Urinary bladder (tissue), 4 donors: Measurements from ENCODE around the gene MAP4. TPM values are rescaled to one million over a fixed set of nuclear protein-coding genes. Genes with fewer than 3 reads are reported as not detected.

ENCODE experiments used
- DNase-seq: peaks from one replicate; pipeline ENCODE4 v3.0.0-alpha.2; 2015; ENCODE audit errors: extremely low spot score
- H3K27ac ChIP-seq: one replicate; pipeline ENCODE4 v1.5.1; 2013; ENCODE audit warnings: low read depth, mild to moderate bottlenecking, moderate library complexity
- H3K36me3 ChIP-seq: one replicate; pipeline ENCODE4 v1.6.1; 2013; ENCODE audit warnings: mild to moderate bottlenecking, moderate library complexity; ENCODE audit not compliant: insufficient read depth
- H3K4me1 ChIP-seq: one replicate; pipeline ENCODE4 v1.6.1; 2013; ENCODE audit warnings: mild to moderate bottlenecking, moderate library complexity; ENCODE audit not compliant: insufficient read depth
- H3K4me3 ChIP-seq: one replicate; pipeline ENCODE4 v1.5.1; 2013; ENCODE audit warnings: low read depth, low read length
- WGBS: extraction: QIAGEN DNeasy Blood & Tissue Kit; methylation state at CpG from one replicate; pipeline ENCODE4 v1.1.7; 2013; 5-methylcytosine and 5-hydroxymethylcytosine counted together
- polyA plus RNA-seq: library from polyadenylated mRNA; stranded (reverse); fragments of 200-250 nt; gene quantifications from one replicate; pipeline ENCODE4 v1.2.3, GENCODE V29; 2013
- total RNA-seq: library from RNA; depleted of rRNA; stranded (reverse); fragments of >200 nt; gene quantifications from one replicate; pipeline ENCODE4 v1.2.3, GENCODE V29; 2014
- donor health status: healthy with polysubstance abuse.
- donor health status: healthy.

The MAP4 gene
- total and polyA plus RNA-seq, 2 donors = 120 to 186 TPM

DNA sequence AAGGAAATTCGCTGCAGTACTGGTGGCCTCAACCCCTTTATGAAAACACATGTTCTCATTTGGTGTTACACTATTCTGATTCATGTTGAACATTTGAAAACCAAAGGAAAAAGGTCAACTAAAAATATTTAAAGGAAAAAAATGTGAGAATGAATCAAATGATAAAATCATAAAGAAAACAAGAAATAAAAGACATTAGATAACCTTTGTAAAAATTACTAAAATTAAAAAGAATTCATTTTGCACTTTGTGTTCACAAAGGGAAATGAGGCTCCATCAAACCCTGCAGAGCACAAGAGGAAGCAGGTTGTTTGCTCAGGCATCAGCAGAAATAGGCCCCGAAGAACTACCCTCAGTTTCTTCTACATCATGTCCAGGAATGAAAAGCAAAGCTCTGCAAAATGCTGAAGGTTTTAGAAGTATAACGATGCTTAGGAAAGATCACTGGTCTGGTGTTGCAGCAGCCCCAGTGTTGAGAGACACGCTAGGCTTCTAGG, 41.2 kb downstream of the MAP4 start:
- no peaks in the 10 kb centered on the region for H3K36me3 ChIP-seq
- H3K27ac ChIP-seq = no peak overlapping the region
- DNase-seq = no peak
- WGBS = 84% methylated on average over 4 of the region's 4 CpGs
- H3K4me1 ChIP-seq = no peaks in the 10 kb centered on the region
- no peak overlapping the region for H3K4me3 ChIP-seq

DNA sequence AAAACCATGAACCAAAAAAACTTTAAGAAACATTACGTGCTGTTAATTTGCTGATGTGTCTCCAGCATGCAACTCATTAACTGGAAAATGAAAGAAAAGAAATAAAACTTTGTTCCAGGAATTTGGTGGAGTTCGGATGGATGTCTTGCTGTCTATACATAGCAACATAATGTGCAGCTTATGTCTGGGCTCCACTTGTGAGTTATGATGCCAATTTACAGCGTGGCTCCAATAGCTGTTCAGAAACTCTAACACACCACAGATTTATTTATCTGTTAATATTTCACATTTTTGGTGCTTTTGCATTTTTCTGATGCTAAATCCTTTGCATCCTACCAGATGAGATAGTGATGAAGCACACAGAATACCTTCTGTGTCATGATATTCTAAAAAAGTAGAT, 45.1 kb downstream of the MAP4 start:
- H3K4me1 ChIP-seq = no peaks in the 10 kb centered on the region
- DNase-seq = no peak
- no peak overlapping the region for H3K27ac ChIP-seq
- H3K36me3 ChIP-seq = no peaks in the 10 kb centered on the region
- WGBS = 74% methylated on average over 3 of the region's 3 CpGs
- H3K4me3 ChIP-seq = no peak overlapping the region

DNA sequence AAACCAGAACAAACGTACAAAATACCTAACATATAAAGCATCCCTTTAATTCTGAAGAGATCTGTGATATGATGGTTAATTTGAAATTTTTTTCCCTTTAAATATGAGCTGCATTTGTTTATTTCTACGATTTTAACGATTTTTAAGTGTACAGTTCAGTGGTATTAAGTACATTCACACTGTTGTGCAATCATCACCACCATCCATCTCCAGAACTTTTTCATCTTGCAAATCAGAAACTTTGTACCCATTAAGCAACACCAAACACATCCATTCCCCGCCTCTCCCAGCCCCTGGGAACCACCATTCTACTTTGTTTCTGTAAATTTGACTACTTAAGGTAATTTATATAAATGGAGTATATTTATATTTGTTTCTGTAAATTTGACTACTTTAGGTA, 51.5 kb downstream of the MAP4 start:
- H3K27ac ChIP-seq = no peak overlapping the region
- H3K4me1 ChIP-seq = no peaks in the 10 kb centered on the region
- H3K4me3 ChIP-seq = no peak overlapping the region
- WGBS = 88% methylated on average over 4 of the region's 4 CpGs
- no peak for DNase-seq
- no peaks in the 10 kb centered on the region for H3K36me3 ChIP-seq

DNA sequence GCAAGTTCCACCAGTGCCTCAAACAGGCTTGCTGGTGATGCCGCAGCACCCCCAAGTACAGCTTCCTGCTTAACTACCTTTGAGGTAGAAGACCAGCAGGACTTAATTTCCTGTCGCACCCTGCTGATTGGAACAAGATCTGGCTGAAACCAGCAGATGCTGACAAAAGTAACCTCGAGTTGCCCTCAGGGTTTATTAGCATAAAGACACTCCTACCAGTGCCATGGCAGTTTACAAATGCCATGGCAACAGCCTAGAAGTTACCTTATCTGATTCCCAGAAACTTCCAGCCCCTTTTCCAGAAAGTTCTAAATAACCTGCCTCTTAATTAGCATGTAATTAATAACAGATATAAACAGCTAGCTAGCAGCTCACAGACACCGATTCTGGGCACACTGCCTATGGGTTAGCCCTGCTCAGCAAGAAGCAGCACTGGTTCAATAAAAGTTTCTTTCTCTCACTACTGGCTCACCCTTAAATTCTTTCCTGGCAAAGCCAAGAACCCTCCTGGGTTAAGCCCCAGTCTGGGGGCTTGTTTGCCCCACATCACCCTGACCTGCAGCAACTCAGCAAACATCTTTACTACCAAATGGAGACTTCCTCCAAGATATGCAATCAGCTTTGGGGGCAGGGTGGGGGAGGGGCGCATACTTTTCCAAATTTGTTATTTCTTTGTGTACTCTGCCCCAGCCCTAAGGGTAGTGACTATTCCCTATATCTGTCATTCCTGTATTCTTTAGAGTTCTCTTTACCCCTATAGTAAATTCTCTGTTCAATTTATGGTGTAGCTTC, 54.2 kb downstream of the MAP4 start:
- no peak overlapping the region for H3K27ac ChIP-seq
- 55% methylated on average over 5 of the region's 5 CpGs for WGBS

GRCh38 chr3:47961036-47961435, 55.2 kb downstream of the MAP4 start:
- Histone ChIP-seq H3K36me3 (no peaks in the 10 kb centered on the region), H3K4me3 (no peak overlapping the region), H3K4me1 (no peaks in the 10 kb centered on the region), H3K27ac (no peak overlapping the region)
- 97% methylated on average over 1 of the region's 1 CpG for WGBS
- no peak for DNase-seq

More for the DNA sequence above, 54.2 kb downstream of the MAP4 start:
- DNase-seq = peak; percentile 15
- no peaks in the 10 kb centered on the region for H3K4me1 ChIP-seq
- H3K36me3 ChIP-seq = no peaks in the 10 kb centered on the region
- H3K4me3 ChIP-seq = no peak overlapping the region

DNA sequence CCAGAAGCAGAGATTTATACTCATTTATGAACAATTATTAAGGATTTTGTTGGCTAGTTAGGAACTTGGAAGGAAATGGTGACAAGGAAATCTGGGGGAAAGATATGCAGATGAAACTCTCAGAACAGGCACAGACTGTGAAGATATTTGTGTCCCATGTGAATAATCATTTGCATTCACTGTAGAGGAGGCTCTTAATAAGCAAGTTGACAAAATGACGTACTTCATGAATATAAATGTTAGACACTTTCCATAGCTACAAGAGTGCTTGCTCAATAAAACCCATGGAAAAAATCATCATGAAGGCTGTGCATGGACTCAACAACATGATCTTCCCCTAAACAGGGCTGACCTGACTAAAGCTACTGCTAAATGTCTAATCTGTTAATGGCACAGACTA, 59.7 kb downstream of the MAP4 start:
- no peak for DNase-seq
- Histone ChIP-seq H3K27ac (no peak overlapping the region), H3K36me3 (no peaks in the 10 kb centered on the region), H3K4me3 (no peak overlapping the region), H3K4me1 (no peaks in the 10 kb centered on the region)
- WGBS = 89% methylated on average over 1 of the region's 1 CpG

- Histone ChIP-seq H3K27ac (no peak overlapping the region), H3K36me3 (peaks cover 1% of the 10 kb centered on the region), H3K4me3 (no peak overlapping the region), H3K4me1 (no peaks in the 10 kb centered on the region)
- no peak for DNase-seq
- WGBS = 71% methylated on average over 1 of the region's 1 CpG
Measured at GRCh38 chr3:47954567-47954966, 61.6 kb downstream of the MAP4 start.

GRCh38 chr3:47950453-47951169, 65.6 kb downstream of the MAP4 start:
- H3K36me3 ChIP-seq = peaks cover 1% of the 10 kb centered on the region
- no peak overlapping the region for H3K27ac ChIP-seq
- no peak overlapping the region for H3K4me3 ChIP-seq
- no peaks in the 10 kb centered on the region for H3K4me1 ChIP-seq
- no peak for DNase-seq
- WGBS = 78% methylated on average over 5 of the region's 5 CpGs

DNA sequence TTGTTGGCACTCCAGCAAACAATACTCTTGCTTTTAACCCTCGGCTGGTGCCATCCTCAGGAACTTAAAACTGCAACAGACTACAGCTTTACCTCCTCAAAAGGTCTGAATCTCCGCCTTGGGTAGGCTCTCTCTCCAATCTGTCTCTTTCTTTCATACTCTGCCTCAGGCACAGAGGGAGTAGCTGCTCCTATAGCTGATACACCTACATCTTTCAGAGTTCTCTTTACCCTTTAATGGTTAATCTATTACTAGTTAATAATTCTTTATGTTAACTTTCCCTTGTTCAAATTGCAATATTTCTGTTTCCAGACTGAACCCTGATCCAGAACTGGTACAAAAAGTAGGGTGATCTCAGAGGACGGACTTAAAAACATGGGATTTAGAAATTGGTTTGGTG, 66.2 kb downstream of the MAP4 start:
- no peak overlapping the region for H3K27ac ChIP-seq
- no peaks in the 10 kb centered on the region for H3K4me1 ChIP-seq
- H3K4me3 ChIP-seq = no peak overlapping the region
- no peak for DNase-seq
- H3K36me3 ChIP-seq = peaks cover 1% of the 10 kb centered on the region
- WGBS = 95% methylated on average over 3 of the region's 3 CpGs

DNA sequence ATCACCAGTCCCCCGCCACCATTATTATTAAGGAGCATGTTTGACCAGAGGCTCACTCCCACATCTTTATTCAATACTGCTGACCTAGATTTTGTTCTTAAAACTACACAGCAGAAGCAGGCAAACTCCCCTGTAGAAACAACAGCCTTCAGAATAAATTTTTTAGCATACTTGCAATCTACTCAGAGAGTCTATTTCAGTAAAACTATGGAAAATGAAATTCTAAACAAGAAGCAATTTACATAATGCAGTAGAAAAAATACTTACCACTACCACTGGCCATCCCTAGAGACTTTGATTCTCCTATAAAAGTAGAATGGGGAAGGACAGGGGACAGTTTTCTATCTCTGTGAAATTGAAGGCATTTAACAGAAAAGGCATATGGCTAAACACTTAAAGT, 76.0 kb downstream of the MAP4 start:
- Histone ChIP-seq H3K4me3 (no peak overlapping the region), H3K36me3 (no peaks in the 10 kb centered on the region), H3K27ac (no peak overlapping the region), H3K4me1 (no peaks in the 10 kb centered on the region)
- DNase-seq = no peak
- WGBS = 98% methylated on average over 1 of the region's 1 CpG

DNA sequence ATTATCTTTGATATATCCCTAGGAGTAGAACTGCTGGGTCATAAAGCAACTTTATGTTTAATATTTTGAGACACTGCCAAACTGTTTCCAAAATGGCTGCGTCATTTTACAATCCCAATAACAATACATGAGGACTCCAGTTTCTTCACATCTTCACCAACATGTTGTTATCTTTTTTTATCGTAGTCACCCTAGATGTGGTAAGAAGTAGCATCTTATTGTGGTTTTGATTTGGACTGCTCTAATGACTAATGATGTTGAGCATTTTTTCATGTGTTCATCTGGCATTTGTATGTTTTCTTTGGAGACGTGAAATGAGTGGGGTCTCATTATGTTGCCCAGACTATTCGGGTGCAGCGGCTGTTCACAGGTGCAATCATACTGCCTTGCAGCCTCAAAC, 83.8 kb downstream of the MAP4 start:
- Histone ChIP-seq H3K36me3 (peaks cover 2% of the 10 kb centered on the region), H3K27ac (no peak overlapping the region), H3K4me1 (no peaks in the 10 kb centered on the region), H3K4me3 (no peak overlapping the region)
- WGBS = 88% methylated on average over 5 of the region's 5 CpGs
- DNase-seq = no peak

- H3K4me1 ChIP-seq = no peaks in the 10 kb centered on the region
- H3K4me3 ChIP-seq = no peak overlapping the region
- WGBS = 95% methylated on average over 4 of the region's 4 CpGs
- DNase-seq = no peak
- peaks cover 4% of the 10 kb centered on the region for H3K36me3 ChIP-seq
- H3K27ac ChIP-seq = no peak overlapping the region
Measured at GRCh38 chr3:47930979-47931378, 85.2 kb downstream of the MAP4 start.

GRCh38 chr3:47916696-47917095, 99.5 kb downstream of the MAP4 start:
- H3K36me3 ChIP-seq = no peaks in the 10 kb centered on the region

DNA sequence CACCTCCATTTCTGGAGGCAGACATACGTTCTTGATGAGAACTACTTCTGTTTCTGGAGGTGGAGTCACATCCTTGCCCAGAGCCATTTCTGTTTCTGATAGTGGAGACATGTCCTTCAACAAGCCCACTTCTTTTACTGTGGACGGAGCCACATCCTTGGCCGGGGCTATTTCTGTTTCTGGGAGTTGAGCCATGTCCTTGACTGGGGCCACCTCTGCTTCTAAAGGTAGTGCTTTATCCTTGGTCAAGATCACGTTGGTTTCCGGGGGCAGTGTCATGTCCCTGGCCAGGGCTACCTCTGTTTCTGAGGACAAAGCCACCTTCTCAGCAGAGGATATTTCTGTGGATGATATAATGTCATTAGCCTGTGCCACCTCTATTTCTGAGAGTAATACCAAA, 100.0 kb downstream of the MAP4 start:
- Histone ChIP-seq H3K36me3 (no peaks in the 10 kb centered on the region), H3K4me3 (no peak overlapping the region), H3K4me1 (no peaks in the 10 kb centered on the region), H3K27ac (no peak overlapping the region)
- WGBS = 90% methylated on average over 5 of the region's 5 CpGs
- DNase-seq = no peak

More at GRCh38 chr3:47916696-47917095, 99.5 kb downstream of the MAP4 start:
- Histone ChIP-seq H3K27ac (no peak overlapping the region), H3K4me3 (no peak overlapping the region), H3K4me1 (no peaks in the 10 kb centered on the region)
- 98% methylated on average over 2 of the region's 2 CpGs for WGBS
- DNase-seq = no peak
